BE2C (cell line): Measurements from ENCODE around the gene FGF6.

ENCODE experiments used
- DNase-seq: peaks from one replicate; pipeline ENCODE4 v3.0.0-alpha.2; 2020
- H3K27me3 ChIP-seq: fragments of 250-450 bp; sonication (Bioruptor Pico); 2 replicates; pipeline ENCODE4 v1.5.1; 2020; ENCODE audit warnings: mild to moderate bottlenecking
- H3K36me3 ChIP-seq: fragments of 250-450 bp; sonication (Bioruptor Pico); 2 replicates; pipeline ENCODE4 v1.5.1; 2020; ENCODE audit warnings: mild to moderate bottlenecking
- H3K4me1 ChIP-seq: fragments of 250-450 bp; sonication (Bioruptor Pico); 2 replicates; pipeline ENCODE4 v1.5.1; 2020
- H3K4me3 ChIP-seq: 2 replicates; pipeline ENCODE4 v1.5.1; 2011; ENCODE audit warnings: low read depth, low read length
- H3K9me3 ChIP-seq: fragments of 250-450 bp; sonication (Bioruptor Pico); 2 replicates; pipeline ENCODE4 v1.5.1; 2020
- CTCF ChIP-seq: IDR thresholded peaks from 2 replicates; pipeline ENCODE4 v1.5.1; 2012; ENCODE audit warnings: mild to moderate bottlenecking, low read depth, low read length

The FGF6 gene

GRCh38 chr12:4443616-4444015, 2.0 kb downstream of the FGF6 start:
- no peak for TF ChIP-seq CTCF
- Histone ChIP-seq H3K9me3 (no peaks in the 10 kb centered on the region), H3K36me3 (no peaks in the 10 kb centered on the region), H3K4me1 (no peaks in the 10 kb centered on the region), H3K4me3 (no peak overlapping the region), H3K27me3 (peaks cover 34% of the 10 kb centered on the region)
- DNase-seq: no peak

GRCh38 chr12:4441355-4442335, 4.0 kb downstream of the FGF6 start:
- Histone ChIP-seq H3K4me1 (no peaks in the 10 kb centered on the region), H3K9me3 (no peaks in the 10 kb centered on the region), H3K4me3 (no peak overlapping the region), H3K27me3 (peaks cover 32% of the 10 kb centered on the region; the same call in 1 of the 2 replicates), H3K36me3 (no peaks in the 10 kb centered on the region)
- DNase-seq: no peak
- TF ChIP-seq CTCF: no peak

- peaks cover 28% of the 10 kb centered on the region; the same call in 1 of the 2 replicates for H3K27me3 ChIP-seq
- DNase-seq: no peak
- no peaks in the 10 kb centered on the region for H3K4me1 ChIP-seq
Observed at GRCh38 chr12:4440187-4440941, 5.3 kb downstream of the FGF6 start.

GRCh38 chr12:4439736-4440135, 5.9 kb downstream of the FGF6 start:
- Histone ChIP-seq H3K9me3 (no peaks in the 10 kb centered on the region), H3K4me1 (no peaks in the 10 kb centered on the region), H3K4me3 (no peak overlapping the region), H3K36me3 (no peaks in the 10 kb centered on the region), H3K27me3 (peaks cover 23% of the 10 kb centered on the region; the same call in 1 of the 2 replicates)
- no peak for DNase-seq
- TF ChIP-seq CTCF: no peak

More at GRCh38 chr12:4440187-4440941, 5.3 kb downstream of the FGF6 start:
- no peak for TF ChIP-seq CTCF
- Histone ChIP-seq H3K36me3 (no peaks in the 10 kb centered on the region), H3K4me3 (no peak overlapping the region), H3K9me3 (no peaks in the 10 kb centered on the region)

- Histone ChIP-seq H3K36me3 (no peaks in the 10 kb centered on the region), H3K4me1 (no peaks in the 10 kb centered on the region), H3K4me3 (no peak overlapping the region), H3K27me3 (peaks cover 20% of the 10 kb centered on the region; the same call in 1 of the 2 replicates), H3K9me3 (no peaks in the 10 kb centered on the region)
- DNase-seq: no peak
- no peak for TF ChIP-seq CTCF
Observed at GRCh38 chr12:4438834-4439596, 6.6 kb downstream of the FGF6 start.
